Chondrocyte (in vitro differentiated cells): ENCODE results near the gene C19orf33. TPM values are rescaled to one million over a fixed set of nuclear protein-coding genes. Genes with fewer than 3 reads are reported as not detected.

ENCODE experiments used
- DNase-seq: peaks from one replicate; pipeline ENCODE4 v3.0.0; 2021; ENCODE audit warnings: mixed read lengths, low spot score
- H3K27ac Mint-ChIP-seq: one replicate; pipeline ENCODE4 v1.8.0; 2021; ENCODE audit warnings: mild to moderate bottlenecking, moderate library complexity, mixed read lengths; ENCODE audit not compliant: unreplicated experiment
- H3K27me3 Mint-ChIP-seq: 2 replicates; pipeline ENCODE4 v1.8.0; 2021; ENCODE audit warnings: low read depth, mixed read lengths
- H3K36me3 Mint-ChIP-seq: 2 replicates; pipeline ENCODE4 v1.8.0; 2021; ENCODE audit warnings: low read depth, mixed read lengths
- H3K4me1 Mint-ChIP-seq: 2 replicates; pipeline ENCODE4 v1.8.0; 2021; ENCODE audit warnings: low read depth, mild to moderate bottlenecking, mixed read lengths
- H3K4me3 Mint-ChIP-seq: one replicate; pipeline ENCODE4 v1.8.0; 2021; ENCODE audit warnings: mild to moderate bottlenecking, moderate library complexity, mixed read lengths; ENCODE audit not compliant: unreplicated experiment
- H3K9me3 Mint-ChIP-seq: 2 replicates; pipeline ENCODE4 v1.8.0; 2021; ENCODE audit warnings: low read depth, mixed read lengths
- total RNA-seq: library from RNA; stranded (reverse); gene quantifications from 3 replicates; pipeline ENCODE4 v1.2.1, GENCODE V29; 2021
- TF ChIP-seq, protein P1 (sequence below): fragments of 200-600 bp; sonication (generic); IDR thresholded peaks from 2 replicates; pipeline ENCODE4 v1.5.0; 2021; ENCODE audit warnings: antibody characterized with exemption, mild to moderate bottlenecking, moderate library complexity

Gene C19orf33
- total RNA-seq, 1 donor from 2014 or later: 2.0 TPM

DNA sequence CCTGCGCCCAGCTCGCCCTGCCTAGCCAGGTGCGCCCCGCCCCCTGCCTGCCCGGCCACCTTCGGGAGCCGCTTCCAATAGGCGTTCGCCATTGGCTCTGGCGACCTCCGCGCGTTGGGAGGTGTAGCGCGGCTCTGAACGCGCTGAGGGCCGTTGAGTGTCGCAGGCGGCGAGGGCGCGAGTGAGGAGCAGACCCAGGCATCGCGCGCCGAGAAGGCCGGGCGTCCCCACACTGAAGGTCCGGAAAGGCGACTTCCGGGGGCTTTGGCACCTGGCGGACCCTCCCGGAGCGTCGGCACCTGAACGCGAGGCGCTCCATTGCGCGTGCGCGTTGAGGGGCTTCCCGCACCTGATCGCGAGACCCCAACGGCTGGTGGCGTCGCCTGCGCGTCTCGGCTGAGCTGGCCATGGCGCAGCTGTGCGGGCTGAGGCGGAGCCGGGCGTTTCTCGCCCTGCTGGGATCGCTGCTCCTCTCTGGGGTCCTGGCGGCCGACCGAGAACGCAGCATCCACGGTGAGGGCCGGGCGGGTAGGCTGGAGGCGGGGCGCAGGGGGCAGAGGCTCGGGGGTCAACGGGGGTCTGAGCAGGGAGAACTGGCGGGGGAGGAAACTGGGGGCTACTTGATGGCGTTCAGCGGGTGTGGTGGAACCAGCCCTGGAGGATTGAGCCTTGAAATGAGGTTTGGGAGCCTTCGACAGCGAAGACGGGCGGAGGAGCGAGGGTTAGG is 39.4 kb upstream of the C19orf33 start, which contains the start of gene SPINT2:
SPINT2 (plus strand) TSS at position 88 of the 727 bp plus-strand sequence; CDS start at position 408, 320 bp downstream.
- no peak for DNase-seq

DNA sequence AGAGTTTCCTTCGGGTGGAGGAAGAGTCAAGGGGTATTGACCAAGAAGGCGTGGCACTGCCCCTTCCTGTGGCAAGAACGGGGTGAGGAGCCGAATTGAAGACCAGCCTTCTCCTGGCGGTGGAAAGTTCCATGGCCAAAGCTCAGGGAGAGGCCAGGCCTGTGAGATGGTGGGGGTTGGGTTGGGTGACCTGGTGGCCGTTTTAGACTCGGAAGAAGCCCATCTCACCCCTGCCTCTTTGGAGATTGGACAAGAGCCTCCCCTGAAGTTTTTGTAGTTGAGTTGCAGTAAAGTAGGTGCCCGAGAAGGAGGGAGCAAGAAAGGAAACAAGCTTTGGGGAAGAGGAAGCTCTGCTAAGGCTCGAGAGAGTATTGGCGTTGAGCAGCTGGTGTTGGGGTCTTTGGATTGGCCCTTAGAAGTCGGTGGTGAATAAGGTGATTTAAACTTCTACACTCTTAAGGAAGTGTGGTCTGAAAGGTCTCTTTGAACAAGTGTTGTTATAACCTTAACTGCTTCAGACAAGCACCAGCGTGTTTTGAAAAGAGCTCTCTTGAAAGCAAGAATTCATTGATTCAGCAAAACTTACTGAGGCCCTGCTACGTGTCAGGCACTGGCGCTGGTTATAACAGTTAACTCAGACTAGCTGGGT is 38.7 kb upstream of the C19orf33 start:
- no peaks in the 10 kb centered on the region for H3K36me3 Mint-ChIP-seq
- peak overlapping the region; percentile 60 for H3K27ac Mint-ChIP-seq
- H3K4me3 Mint-ChIP-seq: peak overlapping the region; percentile 41
- no peak for DNase-seq
- H3K4me1 Mint-ChIP-seq: peaks cover 48% of the 10 kb centered on the region
- no peaks in the 10 kb centered on the region for H3K27me3 Mint-ChIP-seq
- no peaks in the 10 kb centered on the region for H3K9me3 Mint-ChIP-seq
- TF ChIP-seq, protein P1, sequence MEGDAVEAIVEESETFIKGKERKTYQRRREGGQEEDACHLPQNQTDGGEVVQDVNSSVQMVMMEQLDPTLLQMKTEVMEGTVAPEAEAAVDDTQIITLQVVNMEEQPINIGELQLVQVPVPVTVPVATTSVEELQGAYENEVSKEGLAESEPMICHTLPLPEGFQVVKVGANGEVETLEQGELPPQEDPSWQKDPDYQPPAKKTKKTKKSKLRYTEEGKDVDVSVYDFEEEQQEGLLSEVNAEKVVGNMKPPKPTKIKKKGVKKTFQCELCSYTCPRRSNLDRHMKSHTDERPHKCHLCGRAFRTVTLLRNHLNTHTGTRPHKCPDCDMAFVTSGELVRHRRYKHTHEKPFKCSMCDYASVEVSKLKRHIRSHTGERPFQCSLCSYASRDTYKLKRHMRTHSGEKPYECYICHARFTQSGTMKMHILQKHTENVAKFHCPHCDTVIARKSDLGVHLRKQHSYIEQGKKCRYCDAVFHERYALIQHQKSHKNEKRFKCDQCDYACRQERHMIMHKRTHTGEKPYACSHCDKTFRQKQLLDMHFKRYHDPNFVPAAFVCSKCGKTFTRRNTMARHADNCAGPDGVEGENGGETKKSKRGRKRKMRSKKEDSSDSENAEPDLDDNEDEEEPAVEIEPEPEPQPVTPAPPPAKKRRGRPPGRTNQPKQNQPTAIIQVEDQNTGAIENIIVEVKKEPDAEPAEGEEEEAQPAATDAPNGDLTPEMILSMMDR: no peak

More for the DNA sequence above, 39.4 kb upstream of the C19orf33 start, which contains the start of gene SPINT2:
- peaks cover 41% of the 10 kb centered on the region for H3K4me1 Mint-ChIP-seq
- H3K27ac Mint-ChIP-seq: peak within 1 kb of the TSS; percentile 86
- H3K27me3 Mint-ChIP-seq: no peaks in the 10 kb centered on the region
- peak within 1 kb of the TSS; percentile 66 for H3K4me3 Mint-ChIP-seq
- TF ChIP-seq, protein P1: no peak
- H3K36me3 Mint-ChIP-seq: no peaks in the 10 kb centered on the region
- no peaks in the 10 kb centered on the region for H3K9me3 Mint-ChIP-seq

DNA sequence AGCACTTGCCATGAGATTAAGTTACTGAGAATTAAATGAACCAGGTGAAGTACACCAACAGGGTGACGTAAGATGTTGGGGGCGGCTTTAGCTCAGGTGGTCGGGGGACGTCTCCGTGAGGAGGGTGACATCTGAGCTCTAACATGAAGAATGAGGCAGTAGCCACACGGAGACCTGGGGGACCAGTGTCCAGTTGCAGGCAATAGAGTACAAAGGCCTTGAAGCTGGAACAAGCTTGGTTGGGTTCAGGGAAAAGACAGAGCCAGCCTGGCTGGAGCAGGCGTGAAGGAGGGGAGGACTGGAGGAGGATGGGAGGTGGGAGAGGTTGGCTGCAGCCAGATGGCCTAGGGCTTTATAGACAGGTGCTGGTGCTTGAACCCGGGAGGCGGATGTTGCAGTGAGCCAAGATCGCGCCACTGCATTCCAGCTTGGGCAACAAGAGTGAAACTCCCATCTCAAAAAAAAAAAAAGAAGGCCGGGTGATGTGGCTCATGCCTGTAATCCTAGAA is 38.1 kb upstream of the C19orf33 start:
- H3K36me3 Mint-ChIP-seq: no peaks in the 10 kb centered on the region
- H3K27ac Mint-ChIP-seq: peak overlapping the region; percentile 60
- peak overlapping the region; percentile 3 for H3K4me3 Mint-ChIP-seq

DNA sequence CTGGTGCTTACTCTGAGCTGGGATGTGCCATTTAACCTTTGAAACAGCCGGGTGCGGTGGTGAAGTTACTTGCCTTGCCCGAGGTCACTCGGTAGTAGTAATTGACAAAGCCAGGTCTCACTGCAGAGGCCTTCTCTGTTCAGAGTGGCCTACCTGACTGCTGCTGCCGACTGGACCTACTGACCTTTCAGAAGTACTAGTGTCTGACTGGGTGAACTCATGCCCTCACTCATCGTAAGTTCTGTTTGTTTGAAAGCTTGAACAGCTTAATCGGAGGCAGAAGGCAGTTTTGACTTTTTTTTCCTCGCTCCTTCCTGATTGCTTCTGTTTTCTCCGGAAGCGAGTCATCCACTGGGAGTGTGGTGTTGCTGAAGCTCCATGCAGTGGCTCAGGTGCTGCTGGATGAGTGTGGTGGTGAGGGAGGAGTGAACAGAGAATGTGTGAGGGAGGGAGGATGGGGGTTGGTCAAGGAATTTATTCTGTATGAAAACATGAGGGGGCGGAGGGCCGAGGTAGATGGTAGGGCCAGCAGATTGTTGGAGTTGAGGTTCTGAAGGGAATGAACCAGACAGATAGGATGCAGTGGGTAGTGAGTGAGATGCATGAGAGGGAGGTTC is 37.0 kb upstream of the C19orf33 start:
- peaks cover 57% of the 10 kb centered on the region for H3K4me1 Mint-ChIP-seq

More for the DNA sequence above, 38.1 kb upstream of the C19orf33 start:
- Mint-ChIP-seq H3K9me3 (no peaks in the 10 kb centered on the region), H3K27me3 (no peaks in the 10 kb centered on the region), H3K4me1 (peaks cover 55% of the 10 kb centered on the region)
- no peak for DNase-seq
- TF ChIP-seq, protein P1: no peak

More for the DNA sequence above, 37.0 kb upstream of the C19orf33 start:
- Mint-ChIP-seq H3K27me3 (no peaks in the 10 kb centered on the region), H3K36me3 (no peaks in the 10 kb centered on the region), H3K4me3 (no peak overlapping the region), H3K9me3 (no peaks in the 10 kb centered on the region), H3K27ac (peak overlapping the region; percentile 82)
- TF ChIP-seq, protein P1: no peak
- DNase-seq: no peak
